C4-2B (cell line): ENCODE data around the gene RPL13.

ENCODE experiments used
- ZFX ChIP-seq: fragments of 450-650 bp; IDR thresholded peaks from 2 replicates; pipeline ENCODE4 v1.6.1; 2017
- TF ChIP-seq, protein P1 (sequence below): fragments of 450-650 bp; conservative IDR thresholded peaks from 2 replicates; pipeline ENCODE4 v1.5.1; 2017; ENCODE audit warnings: mild to moderate bottlenecking

DNA sequence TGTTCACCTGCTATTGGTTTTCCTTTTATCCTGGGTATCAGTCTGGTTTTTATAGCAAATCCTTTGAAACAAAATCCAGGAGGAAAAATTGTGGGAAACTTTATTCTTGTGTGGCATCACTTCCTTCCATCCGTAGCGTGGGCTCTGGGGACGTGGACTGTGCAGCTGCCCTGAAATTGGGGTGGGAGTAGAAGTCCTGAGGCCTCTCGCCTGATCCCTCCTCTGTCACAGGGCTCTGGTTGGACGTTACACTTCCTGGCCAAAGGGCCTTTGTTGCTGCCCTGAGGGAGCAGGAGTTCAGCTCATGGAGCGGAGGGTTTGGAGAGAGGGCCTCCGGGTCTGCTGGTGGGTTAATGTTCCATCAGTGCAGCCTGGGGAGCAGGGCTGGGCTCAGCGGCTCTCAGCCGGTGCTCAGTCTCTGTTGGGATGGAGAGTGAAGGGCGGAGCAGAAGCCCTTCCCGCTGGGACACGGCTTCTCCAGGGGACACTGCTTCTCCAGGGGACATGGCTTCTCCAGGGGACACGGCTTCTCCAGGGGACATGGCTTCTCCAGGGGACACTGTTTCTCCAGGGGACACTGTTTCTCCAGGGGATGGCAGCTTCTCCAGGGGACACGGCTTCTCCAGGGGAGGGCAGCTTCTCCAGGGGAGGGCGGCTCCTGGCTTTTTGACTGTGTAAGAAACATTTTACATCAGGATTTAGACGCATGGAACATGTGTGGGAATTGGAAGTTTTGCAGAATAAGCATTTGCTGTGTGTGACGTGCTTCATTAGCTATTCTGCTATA is 15.2 kb upstream of the RPL13 start:
- TF ChIP-seq, protein P1, sequence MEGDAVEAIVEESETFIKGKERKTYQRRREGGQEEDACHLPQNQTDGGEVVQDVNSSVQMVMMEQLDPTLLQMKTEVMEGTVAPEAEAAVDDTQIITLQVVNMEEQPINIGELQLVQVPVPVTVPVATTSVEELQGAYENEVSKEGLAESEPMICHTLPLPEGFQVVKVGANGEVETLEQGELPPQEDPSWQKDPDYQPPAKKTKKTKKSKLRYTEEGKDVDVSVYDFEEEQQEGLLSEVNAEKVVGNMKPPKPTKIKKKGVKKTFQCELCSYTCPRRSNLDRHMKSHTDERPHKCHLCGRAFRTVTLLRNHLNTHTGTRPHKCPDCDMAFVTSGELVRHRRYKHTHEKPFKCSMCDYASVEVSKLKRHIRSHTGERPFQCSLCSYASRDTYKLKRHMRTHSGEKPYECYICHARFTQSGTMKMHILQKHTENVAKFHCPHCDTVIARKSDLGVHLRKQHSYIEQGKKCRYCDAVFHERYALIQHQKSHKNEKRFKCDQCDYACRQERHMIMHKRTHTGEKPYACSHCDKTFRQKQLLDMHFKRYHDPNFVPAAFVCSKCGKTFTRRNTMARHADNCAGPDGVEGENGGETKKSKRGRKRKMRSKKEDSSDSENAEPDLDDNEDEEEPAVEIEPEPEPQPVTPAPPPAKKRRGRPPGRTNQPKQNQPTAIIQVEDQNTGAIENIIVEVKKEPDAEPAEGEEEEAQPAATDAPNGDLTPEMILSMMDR: no peak
- TF ChIP-seq ZFX: no peak
